K562 (cell line): ENCODE data around the gene NAA80. TPM values are rescaled to one million over a fixed set of nuclear protein-coding genes. Genes with fewer than 3 reads are reported as not detected.
A peak's percentile ranks its signal among the peaks of the same experiment; 100 is the strongest.

Source experiments
- ATAC-seq: fragments of 200-7000 bp; cut with Tn5 transposase; 3 replicates; pipeline ENCODE4 v1.9.1; 2020; ENCODE audit warnings: moderate library complexity
- BruUV-seq: library from RNA; stranded (reverse); fragments of 400-500 nt; replicated peaks from 2 replicates; lab custom pipeline; 2021; lab: Mats Ljungman, UMichigan
- CTCF ChIA-PET: fragments of 300-600 bp; formaldehyde crosslinking; extraction: SDS; loops from one replicate; lab custom pipeline; 2021; ENCODE audit warnings: low intra/inter-chr PET ratio; lab: Yijun Ruan, JAX
- POLR2A ChIA-PET: fragments of 300-600, 350-650 bp; sonication (Branson Sonifier 250); formaldehyde crosslinking; extraction: SDS; loops from one replicate; lab custom pipeline; 2021; ENCODE audit warnings: antibody characterized with exemption, inconsistent platforms; lab: Yijun Ruan, JAX
- DNase-seq, 4 experiments: peaks; one replicate each; pipeline versions ENCODE4 v3.0.0 to v3.0.0-alpha.2; 2011 to 2018; ENCODE audit warnings: low spot score in 3 of 4, mixed read lengths in 3 of 4; ENCODE audit errors: extremely low read depth in 1 of 4
- FAIRE-seq: peaks from 2 replicates; lab custom pipeline; 2011; peaks lifted over from hg19 to GRCh38; lab: Jason Lieb, UNC
- H2AFZ ChIP-seq: 2 replicates; pipeline ENCODE4 v1.6.0; 2011; ENCODE audit warnings: low read depth, low read length, control low read depth, inconsistent platforms
- H3K27ac ChIP-seq: fragments of 200-600 bp; 3 replicates; pipeline ENCODE4 v1.8.0; 2011; ENCODE audit warnings: low read depth, mild to moderate bottlenecking, control low read depth, inconsistent platforms, low read length, moderate library complexity, mixed read lengths; ENCODE audit errors: extremely low read depth
- H3K27me3 ChIP-seq, 2 experiments: fragments of 300-600 bp in 1 of 2; 2 replicates in 1 of 2; 3 replicates in 1 of 2; pipeline versions ENCODE4 v1.6.0 to v1.8.0; 2011; ENCODE audit warnings: inconsistent platforms in 2 of 2, low read length in 2 of 2, mild to moderate bottlenecking in 1 of 2, mixed read lengths in 1 of 2, moderate library complexity in 1 of 2; ENCODE audit not compliant: control insufficient read depth in 2 of 2, insufficient read depth in 2 of 2
- H3K36me3 ChIP-seq: fragments of 300-600 bp; 3 replicates; pipeline ENCODE4 v1.8.0; 2011; ENCODE audit warnings: mild to moderate bottlenecking, low read length, inconsistent platforms; ENCODE audit not compliant: control insufficient read depth, insufficient read depth
- H3K4me1 ChIP-seq, 2 experiments: fragments of 200-600 bp in 1 of 2; replicated peaks in 1 of 2; 2 replicates in 1 of 2; 3 replicates in 1 of 2; pipeline versions ENCODE4 v1.5.1 to v1.8.0; 2011; ENCODE audit warnings: inconsistent platforms in 2 of 2, low read length in 2 of 2, mild to moderate bottlenecking in 1 of 2, mixed read lengths in 1 of 2, moderate library complexity in 1 of 2; ENCODE audit not compliant: control insufficient read depth in 2 of 2, insufficient read depth in 2 of 2
- H3K4me2 ChIP-seq: 2 replicates; pipeline ENCODE4 v1.6.1; 2011; ENCODE audit warnings: low read length, control low read depth, inconsistent platforms, mixed read lengths; ENCODE audit not compliant: insufficient read depth
- H3K4me3 ChIP-seq: fragments of 200-600 bp; sonication (generic), shearing (Covaris generic); 2 replicates; pipeline ENCODE4 v1.5.1; 2016; ENCODE audit warnings: control low read depth, inconsistent platforms
- H3K79me2 ChIP-seq: fragments of 200-600 bp; 3 replicates; pipeline ENCODE4 v1.8.0; 2011; ENCODE audit warnings: low read length, inconsistent platforms; ENCODE audit not compliant: control insufficient read depth, insufficient read depth
- H3K9ac ChIP-seq, 2 experiments: 2 replicates each; pipeline versions ENCODE4 v1.6.0 to v1.6.1; 2011; ENCODE audit warnings: low read depth in 2 of 2, low read length in 2 of 2, control low read depth in 1 of 2, inconsistent platforms in 1 of 2, mild to moderate bottlenecking in 1 of 2, mixed read lengths in 1 of 2; ENCODE audit not compliant: insufficient read depth in 1 of 2
- H3K9me1 ChIP-seq: one replicate; pipeline ENCODE4 v1.6.0; 2011; ENCODE audit warnings: inconsistent platforms, mild to moderate bottlenecking, low read length, moderate library complexity; ENCODE audit not compliant: control insufficient read depth, insufficient read depth
- H3K9me3 ChIP-seq: replicated peaks from 2 replicates; pipeline ENCODE4 v1.5.1; 2011; ENCODE audit warnings: low read depth, low read length, inconsistent platforms; ENCODE audit not compliant: control insufficient read depth, insufficient read depth
- H4K20me1 ChIP-seq: replicated peaks from 2 replicates; pipeline ENCODE4 v1.6.1; 2011; ENCODE audit warnings: low read length, inconsistent platforms, mixed read lengths; ENCODE audit not compliant: control insufficient read depth, insufficient read depth
- CBX8 ChIP-seq: fragments of 200-600 bp; sonication (generic); IDR thresholded peaks from 2 replicates; pipeline ENCODE4 v1.6.1; 2012; ENCODE audit warnings: borderline replicate concordance, mixed run types, low read depth, mild to moderate bottlenecking, moderate library complexity, mixed read lengths, low read length, control low read depth, inconsistent platforms; ENCODE audit not compliant: poor library complexity, severe bottlenecking; ENCODE audit errors: extremely low read depth
- KLF1 ChIP-seq: fragments of 450-650 bp; IDR thresholded peaks from 2 replicates; pipeline ENCODE4 v1.6.1; 2016; ENCODE audit warnings: missing genetic modification characterization, missing compliant biosample characterization
- MCM2 ChIP-seq: fragments of 450-650 bp; IDR thresholded peaks from 2 replicates; pipeline ENCODE4 v1.6.1; 2017; ENCODE audit warnings: low read depth, mild to moderate bottlenecking
- TAF1 ChIP-seq: IDR thresholded peaks from 2 replicates; pipeline ENCODE4 v1.6.1; 2011; ENCODE audit warnings: mild to moderate bottlenecking, low read length, moderate library complexity; ENCODE audit not compliant: insufficient read depth, control insufficient read depth, severe bottlenecking; ENCODE audit errors: extremely low read depth
- ZNF146 ChIP-seq: IDR thresholded peaks from one replicate; pipeline ENCODE4 v1.6.1; 2018; ENCODE audit warnings: missing compliant biosample characterization; ENCODE audit not compliant: unreplicated experiment
- ZNF79 ChIP-seq: fragments of 250-450 bp; sonication (Bioruptor Pico); IDR thresholded peaks from 2 replicates; pipeline ENCODE4 v1.4.0; 2020; ENCODE audit warnings: low read depth, mild to moderate bottlenecking, moderate library complexity
- WGBS: fragments of 100-300 bp; shearing (Covaris generic); methylation state at CpG from one replicate; pipeline ENCODE4 v1.1.6; 2016; ENCODE audit warnings: low coverage, mixed read lengths; ENCODE audit not compliant: insufficient coverage; ENCODE audit errors: missing lambda C conversion rate; 5-methylcytosine and 5-hydroxymethylcytosine counted together
- in situ Hi-C: fragments of 300-500 bp; cut with MboI; formaldehyde crosslinking; loops from 4 replicates; pipeline ENCODE4 v1.15.0; 2018; ENCODE audit warnings: inconsistent platforms, mixed read lengths
- intact Hi-C: fragments of 100-400 bp; cut with micrococcal nuclease; formaldehyde crosslinking; loops from 2 replicates; pipeline ENCODE4 v1.14.2; 2022
- polyA plus RNA-seq, 8 experiments: library from polyadenylated mRNA; depleted of rRNA in 4 of 8; stranded (reverse) in 5 of 8; unstranded in 3 of 8; fragments of >200 nt; fragmentation: Nextera tagmentation in 2 of 8; fragmentation: Illumina TruSeq in 1 of 8; extraction: Ambion mirVana in 2 of 8; extraction: Trizol in 1 of 8; gene quantifications; 2 replicates each; pipeline versions ENCODE4 v1.2.1 to v1.2.3, GENCODE V29; 2011 to 2014; ENCODE audit warnings: inconsistent platforms in 1 of 8, missing spikeins in 1 of 8
- total RNA-seq, 7 experiments: library from RNA; depleted of rRNA in 6 of 7; stranded (reverse); fragments of >200 nt in 6 of 7; fragmentation: Illumina TruSeq in 2 of 7; extraction: Trizol in 2 of 7; gene quantifications; 2 replicates each; pipeline versions ENCODE4 v1.2.1 to v1.2.3, GENCODE V29; 2011 to 2021; ENCODE audit warnings: low replicate concordance in 1 of 7

The NAA80 gene
- total and polyA plus RNA-seq, 9 of the 15 experiments (the other 6 are each of a cell fraction or from before 2014, with no cell fraction given), result 0.82 to 24.0 (median 8.6) TPM

GRCh38 chr3:50333744-50334328, 34.6 kb upstream of the NAA80 start:
- intact Hi-C loops, result no loop called here
- Histone ChIP-seq H2AFZ (no peak overlapping the region), H3K9me1 (peaks cover 4% of the 10 kb centered on the region), H3K4me3 (no peak overlapping the region), H3K27ac (peak overlapping the region; percentile 49; the same call in 2 of the 3 replicates), H3K9me3 (no peaks in the 10 kb centered on the region), H3K36me3 (peaks cover 70% of the 10 kb centered on the region; the same call in 2 of the 3 replicates), H3K4me2 (no peak overlapping the region), H3K4me1 (peaks cover 20 to 32% of the 10 kb centered on the region in 2 experiments; a peak in 4 of 5 replicates), H4K20me1 (peaks cover 18% of the 10 kb centered on the region), H3K79me2 (peaks cover 64% of the 10 kb centered on the region), H3K27me3 (no peaks in the 10 kb centered on the region), H3K9ac (peak overlapping the region in 1 of 2 experiments; percentile 76; a peak in 3 of 4 replicates)
- FAIRE-seq (no peak), ATAC-seq (no peak), DNase-seq (no peak)
- WGBS, result 53% methylated on average over 8 of the region's 12 CpGs
- no TSS peak for BruUV-seq
- POLR2A ChIA-PET, result interaction anchor here (0.6 to 1.0 kb wide), 3 partner anchors 16 to 98 kb away, joined by 3 to 4 read pairs (median 3); no protein-coding TSS in a partner anchor
- CTCF ChIA-PET, result no interaction called here
- in situ Hi-C loops, result no loop called here
- TF ChIP-seq CBX8, result no peak
- no peak for TF ChIP-seq TAF1
- TF ChIP-seq MCM2, result no peak
- TF ChIP-seq ZNF79, result no peak
- TF ChIP-seq ZNF146 (CRISPR knock-in tag), result no peak
- TF ChIP-seq KLF1 (tag), result no peak
